Measurements from ENCODE around the gene DHDDS. TPM values are rescaled to one million over a fixed set of nuclear protein-coding genes. Genes with fewer than 3 reads are reported as not detected.

DHDDS gene
- total RNA-seq, 2 experiments from 2014 or later: 26.3 to 26.8 TPM

GRCh38 chr1:26478988-26479387, 46.9 kb downstream of the DHDDS start:
- peak overlapping the region; percentile 32 for H3K27ac Mint-ChIP-seq
- POLR2A ChIA-PET: interaction anchor here (1.2 kb wide), 1 partner anchor 22 kb away, joined by 4 read pairs; no protein-coding TSS in a partner anchor

GRCh38 chr1:26482921-26483320, 50.8 kb downstream of the DHDDS start:
- Histone ChIP-seq H3K9me3 (ENCODE audit: control insufficient read depth in 1 of 2, insufficient read depth in 1 of 2, low read length in 2 of 2) (no peaks in the 10 kb centered on the region), H3K36me3 (ENCODE audit: insufficient read depth, low read length) (peaks cover 7% of the 10 kb centered on the region), H3K27me3 (ENCODE audit: control insufficient read depth in 1 of 2, insufficient read depth in 2 of 2, low read length in 2 of 2) (no peaks in the 10 kb centered on the region), H3K27ac (ENCODE audit: low read depth in 1 of 2, low read length in 2 of 2) (no peak overlapping the region), H3K4me3 (ENCODE audit: low read length) (no peak overlapping the region), H3K4me1 (ENCODE audit: insufficient read depth, low read length) (no peaks in the 10 kb centered on the region)
- CTCF ChIA-PET: no interaction called here
- POLR2A ChIA-PET: no interaction called here
- H3K27me3 Mint-ChIP-seq: no peaks in the 10 kb centered on the region
- no peak for DNase-seq
- H3K4me1 Mint-ChIP-seq (ENCODE audit: low read depth): peaks cover 9% of the 10 kb centered on the region
- peak overlapping the region; percentile 79 for H3K27ac Mint-ChIP-seq
- TF ChIP-seq, protein P1, sequence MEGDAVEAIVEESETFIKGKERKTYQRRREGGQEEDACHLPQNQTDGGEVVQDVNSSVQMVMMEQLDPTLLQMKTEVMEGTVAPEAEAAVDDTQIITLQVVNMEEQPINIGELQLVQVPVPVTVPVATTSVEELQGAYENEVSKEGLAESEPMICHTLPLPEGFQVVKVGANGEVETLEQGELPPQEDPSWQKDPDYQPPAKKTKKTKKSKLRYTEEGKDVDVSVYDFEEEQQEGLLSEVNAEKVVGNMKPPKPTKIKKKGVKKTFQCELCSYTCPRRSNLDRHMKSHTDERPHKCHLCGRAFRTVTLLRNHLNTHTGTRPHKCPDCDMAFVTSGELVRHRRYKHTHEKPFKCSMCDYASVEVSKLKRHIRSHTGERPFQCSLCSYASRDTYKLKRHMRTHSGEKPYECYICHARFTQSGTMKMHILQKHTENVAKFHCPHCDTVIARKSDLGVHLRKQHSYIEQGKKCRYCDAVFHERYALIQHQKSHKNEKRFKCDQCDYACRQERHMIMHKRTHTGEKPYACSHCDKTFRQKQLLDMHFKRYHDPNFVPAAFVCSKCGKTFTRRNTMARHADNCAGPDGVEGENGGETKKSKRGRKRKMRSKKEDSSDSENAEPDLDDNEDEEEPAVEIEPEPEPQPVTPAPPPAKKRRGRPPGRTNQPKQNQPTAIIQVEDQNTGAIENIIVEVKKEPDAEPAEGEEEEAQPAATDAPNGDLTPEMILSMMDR (IDR thresholded peaks at IDR 0.05): no peak
- H3K36me3 Mint-ChIP-seq (ENCODE audit: low read depth): peaks cover 32% of the 10 kb centered on the region
- H3K4me3 Mint-ChIP-seq: no peak overlapping the region
- no peaks in the 10 kb centered on the region for H3K9me3 Mint-ChIP-seq
- ATAC-seq (ENCODE audit: poor library complexity): no peak
- intact Hi-C loops (cut with DNase I, micrococcal nuclease): no loop called here

More at GRCh38 chr1:26478988-26479387, 46.9 kb downstream of the DHDDS start:
- H3K4me1 Mint-ChIP-seq (ENCODE audit: low read depth): peaks cover 27% of the 10 kb centered on the region
- TF ChIP-seq, protein P1 (IDR thresholded peaks at IDR 0.05): no peak
- Histone ChIP-seq H3K9me3 (ENCODE audit: control insufficient read depth in 1 of 2, insufficient read depth in 1 of 2, low read length in 2 of 2) (no peaks in the 10 kb centered on the region), H3K27me3 (ENCODE audit: control insufficient read depth in 1 of 2, insufficient read depth in 2 of 2, low read length in 2 of 2) (no peaks in the 10 kb centered on the region), H3K4me3 (ENCODE audit: low read length) (no peak overlapping the region), H3K36me3 (ENCODE audit: insufficient read depth, low read length) (peaks cover 40% of the 10 kb centered on the region), H3K27ac (ENCODE audit: low read depth in 1 of 2, low read length in 2 of 2) (no peak overlapping the region), H3K4me1 (ENCODE audit: insufficient read depth, low read length) (peaks cover 5% of the 10 kb centered on the region)
- intact Hi-C loops (cut with DNase I, micrococcal nuclease): no loop called here
- no peak for ATAC-seq (ENCODE audit: poor library complexity)
- H3K36me3 Mint-ChIP-seq (ENCODE audit: low read depth): peaks cover 66% of the 10 kb centered on the region
- no peak for DNase-seq
- no peaks in the 10 kb centered on the region for H3K27me3 Mint-ChIP-seq
- CTCF ChIA-PET: interaction anchor here (1.3 kb wide), 1 partner anchor 22 kb away, joined by 4 read pairs; no protein-coding TSS in a partner anchor
- no peaks in the 10 kb centered on the region for H3K9me3 Mint-ChIP-seq
- H3K4me3 Mint-ChIP-seq: no peak overlapping the region

DNA sequence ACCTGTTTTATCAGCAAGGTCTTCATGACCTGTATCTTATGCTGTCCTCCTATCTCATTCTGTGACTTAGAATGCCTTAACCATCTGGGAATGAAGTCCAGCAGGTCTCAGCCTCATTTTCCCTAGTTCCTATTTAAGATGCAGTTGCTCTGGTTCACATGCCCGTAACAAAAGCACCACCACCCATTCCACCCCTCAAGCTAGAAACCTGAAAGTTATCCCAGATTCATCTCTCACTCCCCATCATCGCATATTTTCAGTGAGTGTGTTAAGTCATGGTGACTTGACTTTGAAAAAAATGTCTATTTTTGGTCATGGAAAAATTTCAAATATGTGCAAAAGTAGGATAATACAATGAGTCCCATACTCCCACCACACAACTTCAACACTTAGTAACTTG, 51.9 kb downstream of the DHDDS start:
- Histone ChIP-seq H3K27me3 (ENCODE audit: control insufficient read depth in 1 of 2, insufficient read depth in 2 of 2, low read length in 2 of 2) (no peaks in the 10 kb centered on the region), H3K4me3 (ENCODE audit: low read length) (no peak overlapping the region), H3K4me1 (ENCODE audit: insufficient read depth, low read length) (no peaks in the 10 kb centered on the region), H3K9me3 (ENCODE audit: control insufficient read depth in 1 of 2, insufficient read depth in 1 of 2, low read length in 2 of 2) (no peaks in the 10 kb centered on the region), H3K36me3 (ENCODE audit: insufficient read depth, low read length) (peaks cover 2% of the 10 kb centered on the region), H3K27ac (ENCODE audit: low read depth in 1 of 2, low read length in 2 of 2) (no peak overlapping the region)
- ChIA-PET POLR2A (no interaction called here), CTCF (no interaction called here)
- no peak for DNase-seq
- no peak overlapping the region for H3K4me3 Mint-ChIP-seq
- peak overlapping the region; percentile 40 for H3K27ac Mint-ChIP-seq
- peaks cover 23% of the 10 kb centered on the region for H3K36me3 Mint-ChIP-seq (ENCODE audit: low read depth)
- TF ChIP-seq, protein P1 (IDR thresholded peaks at IDR 0.05): no peak
- peaks cover 5% of the 10 kb centered on the region for H3K4me1 Mint-ChIP-seq (ENCODE audit: low read depth)
- ATAC-seq (ENCODE audit: poor library complexity): no peak
- no peaks in the 10 kb centered on the region for H3K9me3 Mint-ChIP-seq
- no peaks in the 10 kb centered on the region for H3K27me3 Mint-ChIP-seq
- intact Hi-C loops (cut with DNase I, micrococcal nuclease): no loop called here
